ENCODE results near the gene ACACA.

The ACACA gene

DNA sequence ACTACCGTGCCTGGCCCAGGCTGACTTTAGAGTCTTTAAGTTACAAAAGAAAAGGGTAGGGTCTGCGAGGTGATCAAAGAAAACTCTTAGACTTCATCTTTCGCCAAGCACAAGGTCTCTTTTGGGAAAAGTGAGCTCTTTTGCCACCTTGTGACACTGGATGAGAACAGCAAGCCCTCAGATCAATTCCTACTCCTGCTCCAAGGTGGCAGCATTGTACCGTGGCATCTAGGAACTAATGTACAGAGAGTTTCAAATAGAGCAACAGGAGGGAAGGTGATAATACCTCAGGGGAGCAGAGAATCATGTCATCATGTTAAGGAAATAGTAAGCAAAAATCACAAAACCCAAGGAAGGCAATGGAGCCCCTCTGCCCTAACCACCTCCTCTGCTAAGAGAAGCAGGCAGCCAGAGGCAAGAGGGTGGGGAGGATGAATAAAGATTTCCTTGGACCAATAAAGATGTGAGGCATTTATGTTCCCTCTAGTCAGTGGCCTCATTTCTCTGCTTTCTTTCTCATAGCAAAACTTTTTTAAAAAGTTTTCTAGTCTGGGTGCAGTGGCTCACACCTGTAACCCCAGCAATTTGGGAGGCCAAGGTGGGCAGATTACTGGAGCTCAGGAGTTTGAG, 33.0 kb downstream of the ACACA start:
- H3K27me3 ChIP-seq = no peaks in the 10 kb centered on the region
- TF ChIP-seq, protein P1, sequence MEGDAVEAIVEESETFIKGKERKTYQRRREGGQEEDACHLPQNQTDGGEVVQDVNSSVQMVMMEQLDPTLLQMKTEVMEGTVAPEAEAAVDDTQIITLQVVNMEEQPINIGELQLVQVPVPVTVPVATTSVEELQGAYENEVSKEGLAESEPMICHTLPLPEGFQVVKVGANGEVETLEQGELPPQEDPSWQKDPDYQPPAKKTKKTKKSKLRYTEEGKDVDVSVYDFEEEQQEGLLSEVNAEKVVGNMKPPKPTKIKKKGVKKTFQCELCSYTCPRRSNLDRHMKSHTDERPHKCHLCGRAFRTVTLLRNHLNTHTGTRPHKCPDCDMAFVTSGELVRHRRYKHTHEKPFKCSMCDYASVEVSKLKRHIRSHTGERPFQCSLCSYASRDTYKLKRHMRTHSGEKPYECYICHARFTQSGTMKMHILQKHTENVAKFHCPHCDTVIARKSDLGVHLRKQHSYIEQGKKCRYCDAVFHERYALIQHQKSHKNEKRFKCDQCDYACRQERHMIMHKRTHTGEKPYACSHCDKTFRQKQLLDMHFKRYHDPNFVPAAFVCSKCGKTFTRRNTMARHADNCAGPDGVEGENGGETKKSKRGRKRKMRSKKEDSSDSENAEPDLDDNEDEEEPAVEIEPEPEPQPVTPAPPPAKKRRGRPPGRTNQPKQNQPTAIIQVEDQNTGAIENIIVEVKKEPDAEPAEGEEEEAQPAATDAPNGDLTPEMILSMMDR (IDR thresholded peaks at IDR 0.05; ENCODE audit: low read depth, low read length) = peak; percentile 100
- H3K4me3 ChIP-seq (ENCODE audit: low read depth, low read length) = no peak overlapping the region
- no peaks in the 10 kb centered on the region; the same call in 1 of the 2 replicates for H3K36me3 ChIP-seq
- H3K9me3 ChIP-seq = no peaks in the 10 kb centered on the region
- no peaks in the 10 kb centered on the region; the same call in 1 of the 2 replicates for H3K4me1 ChIP-seq
- DNase-seq = peak; percentile 74

- H3K4me3 ChIP-seq (ENCODE audit: low read depth, low read length) = no peak overlapping the region
- H3K4me1 ChIP-seq = no peaks in the 10 kb centered on the region
- H3K27me3 ChIP-seq = no peaks in the 10 kb centered on the region
- TF ChIP-seq, protein P1 (IDR thresholded peaks at IDR 0.05; ENCODE audit: low read depth, low read length) = no peak
- no peaks in the 10 kb centered on the region; the same call in 1 of the 2 replicates for H3K36me3 ChIP-seq
- no peak for DNase-seq
- H3K9me3 ChIP-seq = no peaks in the 10 kb centered on the region
Observed at GRCh38 chr17:37368577-37368976, 38.1 kb downstream of the ACACA start.

- DNase-seq = no peak
- peaks cover under 1% of the 10 kb centered on the region; the same call in 1 of the 2 replicates for H3K4me1 ChIP-seq
- TF ChIP-seq, protein P1 (IDR thresholded peaks at IDR 0.05; ENCODE audit: low read depth, low read length) = no peak
- H3K4me3 ChIP-seq (ENCODE audit: low read depth, low read length) = no peak overlapping the region
- H3K27me3 ChIP-seq = no peaks in the 10 kb centered on the region
- no peaks in the 10 kb centered on the region for H3K9me3 ChIP-seq
- no peaks in the 10 kb centered on the region; the same call in 1 of the 2 replicates for H3K36me3 ChIP-seq
Observed at GRCh38 chr17:37365589-37365988, 41.0 kb downstream of the ACACA start.

DNA sequence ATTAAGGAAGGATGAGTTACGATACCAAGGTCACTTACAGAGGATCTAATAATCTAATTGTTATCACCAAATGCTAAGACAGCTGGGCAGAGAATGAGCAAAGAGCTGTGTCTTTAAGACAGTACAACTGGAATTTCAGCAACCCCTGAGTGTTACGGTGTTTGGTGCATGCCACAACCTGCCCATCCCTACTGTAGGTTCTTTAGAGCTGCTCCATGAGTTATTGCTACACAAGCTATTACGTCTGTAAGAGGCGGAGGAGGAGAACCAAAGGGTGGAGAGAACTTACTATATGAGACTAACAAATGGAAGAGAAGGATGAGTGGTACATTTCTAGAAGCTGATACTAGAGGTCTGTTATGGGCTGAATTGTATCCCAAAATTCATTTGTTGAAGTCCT, 45.1 kb downstream of the ACACA start:
- TF ChIP-seq, protein P1 (IDR thresholded peaks at IDR 0.05; ENCODE audit: low read depth, low read length) = no peak
- Histone ChIP-seq H3K27me3 (no peaks in the 10 kb centered on the region), H3K4me1 (peaks cover 10% of the 10 kb centered on the region), H3K4me3 (ENCODE audit: low read depth, low read length) (no peak overlapping the region), H3K9me3 (no peaks in the 10 kb centered on the region), H3K36me3 (peaks cover 9% of the 10 kb centered on the region; the same call in 1 of the 2 replicates)
- DNase-seq = no peak

- Histone ChIP-seq H3K36me3 (peaks cover 9% of the 10 kb centered on the region; the same call in 1 of the 2 replicates), H3K27me3 (no peaks in the 10 kb centered on the region), H3K4me3 (ENCODE audit: low read depth, low read length) (no peak overlapping the region), H3K4me1 (peaks cover 10% of the 10 kb centered on the region), H3K9me3 (no peaks in the 10 kb centered on the region)
- DNase-seq = no peak
- TF ChIP-seq, protein P1 (IDR thresholded peaks at IDR 0.05; ENCODE audit: low read depth, low read length) = no peak
Observed at GRCh38 chr17:37360632-37361031, 46.0 kb downstream of the ACACA start.

DNA sequence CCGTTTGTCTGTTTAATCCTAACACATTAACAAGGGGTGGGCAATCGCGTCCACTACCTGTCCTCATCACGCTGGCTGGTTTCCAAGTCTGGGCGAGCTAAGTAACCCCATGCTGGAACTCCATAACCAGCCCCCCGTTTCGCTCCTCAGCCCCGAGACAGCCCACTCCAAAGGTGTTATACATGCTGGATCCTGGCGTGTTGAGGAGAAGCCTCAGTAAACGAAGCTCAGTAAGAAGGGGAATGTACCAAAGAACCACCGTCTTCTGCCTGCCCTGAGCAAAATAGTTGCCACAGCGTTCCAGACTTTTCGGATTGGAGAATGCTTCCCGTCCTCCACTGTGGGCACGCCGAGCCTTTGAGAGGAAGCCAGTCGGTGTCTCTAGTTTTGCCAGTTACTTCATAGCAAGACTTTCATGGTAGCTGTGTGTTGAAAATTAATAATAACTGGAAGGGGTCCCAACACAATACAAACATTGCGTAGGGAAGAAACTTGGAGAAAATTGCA, 46.9 kb downstream of the ACACA start:
- H3K27me3 ChIP-seq = no peaks in the 10 kb centered on the region
- TF ChIP-seq, protein P1 (IDR thresholded peaks at IDR 0.05; ENCODE audit: low read depth, low read length) = no peak
- peaks cover 10% of the 10 kb centered on the region for H3K4me1 ChIP-seq
- peaks cover 11% of the 10 kb centered on the region; the same call in 1 of the 2 replicates for H3K36me3 ChIP-seq
- peak overlapping the region; percentile 48 for H3K4me3 ChIP-seq (ENCODE audit: low read depth, low read length)
- no peaks in the 10 kb centered on the region for H3K9me3 ChIP-seq
- DNase-seq = no peak

Data from BE2C (cell line).